Glutamatergic neuron (in vitro differentiated cells): ENCODE results near the gene LCNL1. TPM values are rescaled to one million over a fixed set of nuclear protein-coding genes. Genes with fewer than 3 reads are reported as not detected.

ENCODE experiments used
- DNase-seq: peaks from one replicate; pipeline ENCODE4 v3.0.0; 2022
- H3K27ac Mint-ChIP-seq: one replicate; pipeline ENCODE4 v1.8.0; 2020; ENCODE audit warnings: mild to moderate bottlenecking, mixed read lengths, inconsistent platforms; ENCODE audit not compliant: unreplicated experiment
- H3K27me3 Mint-ChIP-seq: one replicate; pipeline ENCODE4 v1.8.0; 2020; ENCODE audit warnings: mild to moderate bottlenecking, moderate library complexity, mixed read lengths, inconsistent platforms; ENCODE audit not compliant: unreplicated experiment
- H3K36me3 Mint-ChIP-seq: one replicate; pipeline ENCODE4 v1.8.0; 2020; ENCODE audit warnings: mild to moderate bottlenecking, mixed read lengths, inconsistent platforms; ENCODE audit not compliant: unreplicated experiment
- H3K4me1 Mint-ChIP-seq: one replicate; pipeline ENCODE4 v1.8.0; 2020; ENCODE audit warnings: mild to moderate bottlenecking, low read depth, mixed read lengths, inconsistent platforms; ENCODE audit not compliant: unreplicated experiment
- H3K4me3 Mint-ChIP-seq: one replicate; pipeline ENCODE4 v1.8.0; 2020; ENCODE audit warnings: mild to moderate bottlenecking, mixed read lengths, inconsistent platforms; ENCODE audit not compliant: unreplicated experiment
- H3K9me3 Mint-ChIP-seq: one replicate; pipeline ENCODE4 v1.8.0; 2020; ENCODE audit warnings: mild to moderate bottlenecking, moderate library complexity, mixed read lengths, inconsistent platforms; ENCODE audit not compliant: unreplicated experiment
- total RNA-seq: library from RNA; stranded (reverse); fragmentation: NEBNext Ultra II Directional; extraction: Animal tissue kit (Norgen Biotek cat#: 25700); gene quantifications from one replicate; pipeline ENCODE4 v1.2.1, GENCODE V29; 2021; ENCODE audit not compliant: unreplicated experiment
- TF ChIP-seq, protein P1 (sequence below): fragments of 200-600 bp; sonication (generic); IDR thresholded peaks from one replicate; pipeline ENCODE4 v1.5.0; 2021; ENCODE audit not compliant: partially characterized antibody, unreplicated experiment

LCNL1 gene
- total RNA-seq, 1 donor from 2014 or later: not detected

DNA sequence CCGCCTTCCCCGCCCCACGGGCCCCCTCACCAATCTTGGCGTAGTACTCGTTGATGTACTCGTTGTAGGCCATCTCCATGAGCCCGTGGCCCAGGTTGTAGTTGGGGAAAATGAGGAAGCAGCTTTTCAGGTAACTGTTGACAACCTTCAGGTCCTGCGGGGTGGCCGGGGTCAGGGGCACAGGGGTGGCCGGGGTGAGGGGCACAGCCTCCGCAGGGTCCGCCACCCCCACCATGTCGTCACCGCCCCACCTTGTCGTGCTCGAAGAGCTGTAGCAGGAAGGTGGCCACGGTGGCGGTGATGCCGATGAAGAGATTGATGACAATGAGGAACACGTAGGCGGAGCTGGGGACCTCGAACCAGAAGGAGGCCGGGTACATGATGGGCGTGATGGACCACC lies 28.4 kb downstream of the LCNL1 start:
- Mint-ChIP-seq H3K4me1 (peaks cover under 1% of the 10 kb centered on the region), H3K27me3 (peaks cover under 1% of the 10 kb centered on the region), H3K4me3 (no peak overlapping the region), H3K27ac (no peak overlapping the region), H3K36me3 (no peaks in the 10 kb centered on the region), H3K9me3 (peaks cover 1% of the 10 kb centered on the region)
- DNase-seq: no peak
- TF ChIP-seq, protein P1, sequence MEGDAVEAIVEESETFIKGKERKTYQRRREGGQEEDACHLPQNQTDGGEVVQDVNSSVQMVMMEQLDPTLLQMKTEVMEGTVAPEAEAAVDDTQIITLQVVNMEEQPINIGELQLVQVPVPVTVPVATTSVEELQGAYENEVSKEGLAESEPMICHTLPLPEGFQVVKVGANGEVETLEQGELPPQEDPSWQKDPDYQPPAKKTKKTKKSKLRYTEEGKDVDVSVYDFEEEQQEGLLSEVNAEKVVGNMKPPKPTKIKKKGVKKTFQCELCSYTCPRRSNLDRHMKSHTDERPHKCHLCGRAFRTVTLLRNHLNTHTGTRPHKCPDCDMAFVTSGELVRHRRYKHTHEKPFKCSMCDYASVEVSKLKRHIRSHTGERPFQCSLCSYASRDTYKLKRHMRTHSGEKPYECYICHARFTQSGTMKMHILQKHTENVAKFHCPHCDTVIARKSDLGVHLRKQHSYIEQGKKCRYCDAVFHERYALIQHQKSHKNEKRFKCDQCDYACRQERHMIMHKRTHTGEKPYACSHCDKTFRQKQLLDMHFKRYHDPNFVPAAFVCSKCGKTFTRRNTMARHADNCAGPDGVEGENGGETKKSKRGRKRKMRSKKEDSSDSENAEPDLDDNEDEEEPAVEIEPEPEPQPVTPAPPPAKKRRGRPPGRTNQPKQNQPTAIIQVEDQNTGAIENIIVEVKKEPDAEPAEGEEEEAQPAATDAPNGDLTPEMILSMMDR: no peak

DNA sequence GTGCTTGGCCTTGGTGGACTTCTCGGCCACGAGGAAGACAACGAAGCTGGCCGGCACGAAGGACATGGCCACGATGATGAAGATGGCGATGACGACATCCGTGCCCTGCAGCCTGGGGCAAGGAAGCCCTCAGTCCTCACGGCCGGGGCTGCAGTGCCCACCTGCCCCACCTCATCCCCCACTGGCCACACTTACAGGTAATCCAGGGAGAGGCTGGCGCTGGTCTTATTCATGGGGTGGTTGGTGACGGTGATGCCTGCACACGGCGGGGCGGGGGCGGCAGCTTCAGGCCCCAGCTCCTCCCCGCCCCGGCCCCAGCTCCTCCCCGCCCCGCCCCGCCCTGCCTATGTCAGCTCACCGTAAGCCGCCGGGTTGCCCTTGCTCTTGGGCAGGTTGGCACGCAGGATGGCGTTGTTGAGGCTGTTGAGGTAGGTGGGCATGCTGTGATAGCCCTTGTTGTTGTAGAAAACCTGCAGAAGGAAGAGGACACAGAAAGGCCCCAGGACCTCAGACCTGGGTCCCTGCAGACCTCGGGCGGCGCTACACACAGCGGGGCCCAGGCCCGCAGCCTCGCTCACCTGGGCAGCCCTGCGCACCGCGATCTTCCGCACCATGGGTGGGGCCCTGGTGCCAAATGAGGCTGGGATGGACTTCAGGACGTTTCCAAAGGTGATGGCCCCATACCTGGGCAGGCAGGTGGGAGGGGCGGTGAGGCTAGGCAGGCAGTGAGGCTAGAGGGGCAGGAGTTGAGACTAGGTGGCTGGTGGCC lies 29.3 kb downstream of the LCNL1 start:
- no peaks in the 10 kb centered on the region for H3K36me3 Mint-ChIP-seq
- no peak overlapping the region for H3K4me3 Mint-ChIP-seq
- H3K4me1 Mint-ChIP-seq: no peaks in the 10 kb centered on the region
- TF ChIP-seq, protein P1: no peak
- DNase-seq: no peak
- H3K27ac Mint-ChIP-seq: no peak overlapping the region
- peaks cover 3% of the 10 kb centered on the region for H3K27me3 Mint-ChIP-seq
- H3K9me3 Mint-ChIP-seq: peaks cover 1% of the 10 kb centered on the region

DNA sequence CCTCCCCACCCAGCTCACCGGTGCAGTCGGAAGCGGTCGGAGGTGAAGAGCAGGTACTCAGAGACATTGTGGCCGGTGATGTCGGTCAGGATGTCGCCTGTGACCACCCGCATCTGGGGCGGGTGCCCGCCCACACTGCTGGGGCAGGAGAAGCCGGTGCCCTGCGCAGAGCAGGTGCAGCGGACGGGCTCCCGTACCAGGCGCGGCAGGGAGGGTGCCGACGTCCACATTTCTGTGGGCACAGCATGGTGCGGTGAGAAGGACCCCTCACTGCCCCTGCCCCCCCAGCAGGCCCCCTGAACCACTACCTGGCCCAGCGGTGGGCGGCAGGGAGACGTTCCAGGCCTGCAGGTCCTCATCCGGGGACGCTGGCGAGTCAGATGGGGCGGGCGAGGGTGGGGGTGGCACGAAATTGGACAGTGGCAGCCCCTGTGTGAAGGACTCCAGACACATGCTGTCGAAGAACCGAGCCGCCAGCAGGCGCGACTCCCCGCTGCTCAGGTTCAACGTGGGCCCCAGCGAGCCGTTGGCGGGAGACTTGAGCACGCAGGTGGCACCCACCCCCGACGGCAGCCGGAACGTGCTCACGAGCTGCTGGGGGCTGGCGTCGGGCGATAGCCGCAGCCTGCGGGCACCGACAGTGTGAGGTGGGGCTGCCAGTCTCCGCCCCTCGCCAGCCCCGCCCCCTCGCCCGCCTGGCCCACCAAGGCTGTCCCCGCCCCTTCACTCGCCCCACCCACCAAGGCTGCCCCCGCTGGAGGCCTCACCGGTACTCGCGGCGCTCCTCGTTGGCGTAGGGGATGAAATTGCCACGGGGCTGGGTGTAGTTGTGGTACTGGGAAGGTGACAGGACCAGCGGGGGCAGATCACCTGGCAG lies 30.1 kb downstream of the LCNL1 start:
- Mint-ChIP-seq H3K27me3 (peaks cover 4% of the 10 kb centered on the region), H3K4me1 (no peaks in the 10 kb centered on the region), H3K36me3 (no peaks in the 10 kb centered on the region), H3K4me3 (no peak overlapping the region), H3K9me3 (peaks cover 1% of the 10 kb centered on the region), H3K27ac (no peak overlapping the region)
- DNase-seq: no peak
- TF ChIP-seq, protein P1: no peak

DNA sequence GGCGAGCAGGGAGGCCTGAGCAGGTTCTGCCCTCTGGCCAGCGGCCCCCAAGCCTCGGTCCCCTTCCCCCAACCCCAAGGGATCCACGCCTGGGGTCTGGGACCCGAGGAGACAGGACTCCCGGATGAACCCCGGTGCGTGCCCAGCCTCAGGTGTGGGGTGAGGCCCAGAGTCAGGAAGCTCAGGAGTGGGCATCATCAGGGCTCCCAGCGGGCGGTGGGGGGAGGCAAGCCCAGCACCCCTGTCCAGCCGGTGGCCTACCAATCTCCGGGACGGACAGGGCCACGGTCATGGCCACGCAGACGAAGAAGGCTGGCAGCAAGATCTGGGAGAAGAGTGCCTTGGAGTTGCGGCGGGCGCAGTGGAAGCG lies 30.8 kb downstream of the LCNL1 start:
- Mint-ChIP-seq H3K9me3 (peaks cover 1% of the 10 kb centered on the region), H3K27me3 (peaks cover 4% of the 10 kb centered on the region), H3K4me3 (no peak overlapping the region), H3K27ac (no peak overlapping the region), H3K4me1 (no peaks in the 10 kb centered on the region), H3K36me3 (no peaks in the 10 kb centered on the region)
- DNase-seq: no peak
- TF ChIP-seq, protein P1: no peak

DNA sequence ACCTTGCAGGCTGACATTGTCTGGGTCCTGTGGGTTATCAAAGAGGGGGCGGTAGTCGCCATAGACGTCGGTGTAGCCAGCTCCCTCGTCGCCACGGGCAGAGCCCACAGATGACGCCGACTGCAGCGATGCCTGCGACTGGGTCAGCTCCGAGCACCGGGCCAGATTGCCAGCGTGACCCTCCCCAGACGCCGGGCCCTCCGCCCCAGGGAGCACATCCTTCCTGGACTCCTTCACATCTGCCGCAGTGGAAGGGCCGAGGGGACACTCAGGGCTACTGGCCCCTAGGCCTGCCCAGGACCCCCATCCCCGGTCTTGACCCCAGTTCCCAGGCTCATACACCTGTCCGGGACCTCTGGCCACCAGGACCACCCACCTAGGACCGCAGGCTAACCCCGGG lies 31.4 kb downstream of the LCNL1 start:
- Mint-ChIP-seq H3K27me3 (peaks cover 4% of the 10 kb centered on the region), H3K4me3 (no peak overlapping the region), H3K9me3 (peaks cover 1% of the 10 kb centered on the region), H3K4me1 (no peaks in the 10 kb centered on the region), H3K36me3 (no peaks in the 10 kb centered on the region), H3K27ac (no peak overlapping the region)
- TF ChIP-seq, protein P1: no peak
- no peak for DNase-seq
